ENCODE results near the gene SLC5A2.

DNA sequence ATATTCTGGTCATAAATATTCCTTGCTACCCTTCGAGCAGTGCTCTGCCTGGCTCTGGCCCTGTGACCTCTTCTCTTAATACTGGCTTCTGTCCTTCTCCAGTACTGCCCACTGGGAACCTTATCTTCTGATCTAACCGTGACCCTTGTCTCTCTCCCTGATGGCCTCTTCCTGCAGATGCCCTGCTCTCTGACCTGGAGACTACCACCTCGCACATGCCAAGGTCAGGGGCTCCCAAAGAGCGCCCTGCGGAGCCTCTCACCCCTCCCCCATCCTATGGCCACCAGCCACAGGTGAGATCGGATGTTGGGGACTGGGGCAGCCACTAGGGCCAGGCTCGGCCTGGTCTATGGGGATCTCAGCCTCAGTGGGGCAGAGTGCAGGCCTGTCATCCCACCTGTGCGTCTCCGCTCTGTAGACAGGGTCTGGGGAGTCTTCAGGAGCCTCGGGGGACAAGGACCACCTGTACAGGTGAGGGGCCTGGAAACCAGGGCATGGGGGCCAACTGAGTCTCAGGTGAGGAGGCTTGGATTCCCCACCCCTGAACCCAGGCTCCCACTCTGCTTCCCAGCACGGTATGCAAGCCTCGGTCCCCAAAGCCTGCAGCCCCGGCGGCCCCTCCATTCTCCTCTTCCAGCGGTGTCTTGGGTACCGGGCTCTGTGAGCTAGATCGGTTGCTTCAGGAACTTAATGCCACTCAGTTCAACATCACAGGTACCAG lies 9.5 kb upstream of the SLC5A2 start:
- TF ChIP-seq, protein P1, sequence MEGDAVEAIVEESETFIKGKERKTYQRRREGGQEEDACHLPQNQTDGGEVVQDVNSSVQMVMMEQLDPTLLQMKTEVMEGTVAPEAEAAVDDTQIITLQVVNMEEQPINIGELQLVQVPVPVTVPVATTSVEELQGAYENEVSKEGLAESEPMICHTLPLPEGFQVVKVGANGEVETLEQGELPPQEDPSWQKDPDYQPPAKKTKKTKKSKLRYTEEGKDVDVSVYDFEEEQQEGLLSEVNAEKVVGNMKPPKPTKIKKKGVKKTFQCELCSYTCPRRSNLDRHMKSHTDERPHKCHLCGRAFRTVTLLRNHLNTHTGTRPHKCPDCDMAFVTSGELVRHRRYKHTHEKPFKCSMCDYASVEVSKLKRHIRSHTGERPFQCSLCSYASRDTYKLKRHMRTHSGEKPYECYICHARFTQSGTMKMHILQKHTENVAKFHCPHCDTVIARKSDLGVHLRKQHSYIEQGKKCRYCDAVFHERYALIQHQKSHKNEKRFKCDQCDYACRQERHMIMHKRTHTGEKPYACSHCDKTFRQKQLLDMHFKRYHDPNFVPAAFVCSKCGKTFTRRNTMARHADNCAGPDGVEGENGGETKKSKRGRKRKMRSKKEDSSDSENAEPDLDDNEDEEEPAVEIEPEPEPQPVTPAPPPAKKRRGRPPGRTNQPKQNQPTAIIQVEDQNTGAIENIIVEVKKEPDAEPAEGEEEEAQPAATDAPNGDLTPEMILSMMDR (IDR thresholded peaks at IDR 0.05), result no peak
- TF ChIP-seq POLR2AphosphoS5 (IDR thresholded peaks at IDR 0.05), result no peak
